SHP77 treated with DMSO at 0.1 percent for 48 hours (cell line): Measurements from ENCODE around the gene RGS10.
"Not testable (repeated sequence)": the region's sequence is repeated elsewhere in the genome, so short reads cannot be mapped to it uniquely, and the experiment has no call there.

ENCODE experiments used
- DNase-seq: peaks from one replicate; lab custom pipeline; 2025; lab: John Stamatoyannopoulos, UW

The RGS10 gene

GRCh38 chr10:119468542-119469324, 73.8 kb downstream of the RGS10 start:
- no peak for DNase-seq

GRCh38 chr10:119466655-119467054, 75.9 kb downstream of the RGS10 start:
- no peak for DNase-seq

GRCh38 chr10:119466076-119466475, 76.4 kb downstream of the RGS10 start:
- no peak for DNase-seq

- no peak for DNase-seq
Measured at GRCh38 chr10:119465085-119465484, 77.4 kb downstream of the RGS10 start.

GRCh38 chr10:119463195-119463594, 79.3 kb downstream of the RGS10 start:
- DNase-seq = not testable (repeated sequence)

GRCh38 chr10:119462773-119463172, 79.7 kb downstream of the RGS10 start:
- no peak for DNase-seq

GRCh38 chr10:119461923-119462322, 80.6 kb downstream of the RGS10 start:
- DNase-seq = no peak

- no peak for DNase-seq
Measured at GRCh38 chr10:119461380-119461779, 81.1 kb downstream of the RGS10 start.

- DNase-seq = no peak
Measured at GRCh38 chr10:119460369-119461195, 81.9 kb downstream of the RGS10 start.

GRCh38 chr10:119459681-119460340, 82.7 kb downstream of the RGS10 start:
- DNase-seq = no peak

GRCh38 chr10:119457966-119458766, 84.4 kb downstream of the RGS10 start:
- DNase-seq = no peak

GRCh38 chr10:119456435-119456810, 86.1 kb downstream of the RGS10 start:
- no peak for DNase-seq

GRCh38 chr10:119455609-119456434, 86.7 kb downstream of the RGS10 start:
- DNase-seq = no peak

- DNase-seq = no peak
Measured at GRCh38 chr10:119454990-119455389, 87.5 kb downstream of the RGS10 start.

GRCh38 chr10:119454316-119454715, 88.2 kb downstream of the RGS10 start:
- no peak for DNase-seq

GRCh38 chr10:119453313-119453712, 89.2 kb downstream of the RGS10 start:
- DNase-seq = no peak

GRCh38 chr10:119452396-119452795, 90.1 kb downstream of the RGS10 start:
- no peak for DNase-seq

GRCh38 chr10:119451300-119451896, 91.1 kb downstream of the RGS10 start:
- DNase-seq = no peak

GRCh38 chr10:119450606-119451299, 91.8 kb downstream of the RGS10 start:
- no peak for DNase-seq
